HG03342 (cell line): Measurements from ENCODE around the gene MATN3.

Experiments
- ATAC-seq: cut with Tn5 transposase; IDR thresholded peaks from one replicate; pipeline ENCODE4 v1.9.1; 2021; ENCODE audit warnings: mild to moderate bottlenecking, moderate library complexity; ENCODE audit not compliant: unreplicated experiment

The MATN3 gene

GRCh38 chr2:19943189-19943588, 69.3 kb downstream of the MATN3 start:
- ATAC-seq = no peak

DNA sequence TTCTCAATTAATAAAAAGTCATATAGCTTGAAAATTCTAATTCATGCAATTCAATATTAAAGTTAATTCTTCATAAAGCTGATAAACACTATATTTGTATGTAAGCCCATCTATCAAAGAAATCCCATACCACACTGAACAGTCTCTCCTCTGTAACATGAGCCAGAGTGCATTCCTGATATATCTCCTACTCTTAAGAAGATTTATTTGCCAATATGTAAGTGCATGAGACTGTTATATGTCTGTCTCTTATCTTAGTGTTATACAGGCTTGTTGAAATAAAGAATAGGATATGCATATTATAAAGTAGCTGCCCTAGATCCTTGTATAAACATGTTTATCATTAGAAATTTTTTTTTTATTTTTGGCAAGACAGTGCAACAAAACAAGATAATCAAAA, 70.3 kb downstream of the MATN3 start:
- ATAC-seq = no peak
